ENCODE data around the gene PARD6G.

- TF ChIP-seq CTCF (conservative IDR thresholded peaks at IDR 0.05; ENCODE audit: low read depth, low read length) (no peak), EZH2phosphoT487 (IDR thresholded peaks at IDR 0.05; ENCODE audit: borderline replicate concordance, low read length) (no peak), EZH2 (IDR thresholded peaks at IDR 0.05; ENCODE audit: low read length, unreplicated experiment) (no peak)
These were observed 1.4 kb downstream of the PARD6G start for GRCh38 chr18:80245781-80246444.

All from PC-3 (cell line).